Measurements from ENCODE around the gene TFPI. TPM values are rescaled to one million over a fixed set of nuclear protein-coding genes. Genes with fewer than 3 reads are reported as not detected.

The TFPI gene
- total RNA-seq, 3 donors from 2014 or later: 16.3 to 46.7 (median 31.5) TPM

GRCh38 chr2:187461294-187462261 is 92.7 kb downstream of the TFPI start:
- no peak for ATAC-seq
- peak in 1 of 3 donors; percentile 8 for DNase-seq
- intact Hi-C loops (cut with DNase I, micrococcal nuclease): no loop called here
- Histone ChIP-seq H3K4me3 (no peak overlapping the region), H3K4me1 (ENCODE audit: low read depth) (no peaks in the 10 kb centered on the region), H3K36me3 (ENCODE audit: low read depth) (no peaks in the 10 kb centered on the region), H3K9me3 (no peaks in the 10 kb centered on the region)
- TF ChIP-seq CTCF (IDR thresholded peaks at IDR 0.05): no peak

- no peak overlapping the region for H3K4me3 ChIP-seq
- H3K4me1 ChIP-seq (ENCODE audit: low read depth): no peaks in the 10 kb centered on the region
- DNase-seq (no peak), ATAC-seq (no peak)
- intact Hi-C loops (cut with DNase I, micrococcal nuclease): loop anchor here (10.0 kb wide), 1 partner anchor 594 kb away; no protein-coding TSS in a partner anchor
- no peaks in the 10 kb centered on the region for H3K9me3 ChIP-seq
- TF ChIP-seq CTCF (IDR thresholded peaks at IDR 0.05): no peak
- H3K36me3 ChIP-seq (ENCODE audit: low read depth): no peaks in the 10 kb centered on the region
Measured at GRCh38 chr2:187459256-187459655, 95.0 kb downstream of the TFPI start.

GRCh38 chr2:187453078-187453641 is 101.1 kb downstream of the TFPI start:
- no peak for TF ChIP-seq CTCF (IDR thresholded peaks at IDR 0.05)
- H3K36me3 ChIP-seq (ENCODE audit: low read depth): no peaks in the 10 kb centered on the region
- no peaks in the 10 kb centered on the region for H3K9me3 ChIP-seq
- ATAC-seq (no peak), DNase-seq (no peak)
- no peaks in the 10 kb centered on the region for H3K4me1 ChIP-seq (ENCODE audit: low read depth)
- no peak overlapping the region for H3K4me3 ChIP-seq
- intact Hi-C loops (cut with DNase I, micrococcal nuclease): loop anchor here (10.0 kb wide), 1 partner anchor 588 kb away; no protein-coding TSS in a partner anchor

GRCh38 chr2:187451510-187451909 is 102.7 kb downstream of the TFPI start:
- intact Hi-C loops (cut with DNase I, micrococcal nuclease): loop anchor here (10.0 kb wide), 1 partner anchor 587 kb away; no protein-coding TSS in a partner anchor
- ATAC-seq (no peak), DNase-seq (no peak)
- Histone ChIP-seq H3K4me3 (no peak overlapping the region), H3K36me3 (ENCODE audit: low read depth) (no peaks in the 10 kb centered on the region), H3K9me3 (no peaks in the 10 kb centered on the region), H3K4me1 (ENCODE audit: low read depth) (no peaks in the 10 kb centered on the region)
- TF ChIP-seq CTCF (IDR thresholded peaks at IDR 0.05): no peak

- Histone ChIP-seq H3K36me3 (ENCODE audit: low read depth) (no peaks in the 10 kb centered on the region), H3K4me1 (ENCODE audit: low read depth) (no peaks in the 10 kb centered on the region), H3K9me3 (no peaks in the 10 kb centered on the region), H3K4me3 (no peak overlapping the region)
- TF ChIP-seq CTCF (IDR thresholded peaks at IDR 0.05): no peak
- DNase-seq (no peak), ATAC-seq (no peak)
- intact Hi-C loops (cut with DNase I, micrococcal nuclease): no loop called here
Measured at GRCh38 chr2:187447336-187447735, 106.9 kb downstream of the TFPI start.

Measured in mucosa of descending colon (tissue), 3 donors.